Measurements from ENCODE around the gene HSF2BP. TPM values are rescaled to one million over a fixed set of nuclear protein-coding genes. Genes with fewer than 3 reads are reported as not detected.

Gene HSF2BP
- total and polyA plus RNA-seq, 9 donors = 0.58 to 2.9 (median 1.5) TPM

- Histone ChIP-seq H3K27me3 (no peaks in the 10 kb centered on the region), H3K36me3 (no peaks in the 10 kb centered on the region), H3K4me3 (no peak overlapping the region), H3K9me3 (no peaks in the 10 kb centered on the region), H3K27ac (peak overlapping the region in 1 of 2 donors; percentile 87), H3K4me1 (ENCODE audit: insufficient read depth) (no peaks in the 10 kb centered on the region)
- DNase-seq = peak in 2 of 5 donors; percentile 21 to 32
- intact Hi-C loops (cut with DNase I) = loop anchor here in 1 of 4 donors (5.0 kb wide), 1 partner anchor 294 kb away; no protein-coding TSS in a partner anchor
- TF ChIP-seq CTCF (IDR thresholded peaks at IDR 0.05) (no peak), POLR2A (IDR thresholded peaks at IDR 0.05) (no peak), EP300 (IDR thresholded peaks at IDR 0.05) (no peak)
- WGBS, 3 donors = 94 to 95% (median 94%) methylated on average over 48 of the region's 48 CpGs
These were observed 1.1 kb downstream of the HSF2BP start for GRCh38 chr21:43658088-43658741.

- no peak overlapping the region for H3K4me3 ChIP-seq
- no peaks in the 10 kb centered on the region for H3K4me1 ChIP-seq (ENCODE audit: insufficient read depth)
- no peak overlapping the region for H3K27ac ChIP-seq
- TF ChIP-seq CTCF (IDR thresholded peaks at IDR 0.05) (no peak), POLR2A (IDR thresholded peaks at IDR 0.05) (no peak), EP300 (IDR thresholded peaks at IDR 0.05) (no peak)
- DNase-seq = peak; percentile 25 to 48 (median 44)
- WGBS, 3 donors = 86 to 88% (median 88%) methylated on average over 46 of the region's 46 CpGs
- no peaks in the 10 kb centered on the region for H3K27me3 ChIP-seq
- intact Hi-C loops (cut with DNase I) = loop anchor here in 1 of 4 donors (5.0 kb wide), 1 partner anchor 295 kb away; no protein-coding TSS in a partner anchor
- H3K36me3 ChIP-seq = no peaks in the 10 kb centered on the region
- H3K9me3 ChIP-seq = no peaks in the 10 kb centered on the region
These were observed 1.8 kb downstream of the HSF2BP start for GRCh38 chr21:43657355-43658087.

GRCh38 chr21:43654806-43655489, 4.3 kb downstream of the HSF2BP start:
- H3K27me3 ChIP-seq = no peaks in the 10 kb centered on the region
- H3K4me3 ChIP-seq = no peak overlapping the region
- no peak overlapping the region for H3K27ac ChIP-seq
- DNase-seq = no peak
- H3K4me1 ChIP-seq (ENCODE audit: insufficient read depth) = no peaks in the 10 kb centered on the region
- TF ChIP-seq CTCF (IDR thresholded peaks at IDR 0.05) (no peak), POLR2A (IDR thresholded peaks at IDR 0.05) (no peak), EP300 (IDR thresholded peaks at IDR 0.05) (no peak)
- intact Hi-C loops (cut with DNase I) = loop anchor here in 1 of 4 donors (5.0 kb wide), 1 partner anchor 297 kb away; no protein-coding TSS in a partner anchor
- 86 to 91% (median 90%) methylated on average over 7 of the region's 7 CpGs for WGBS, 3 donors
- H3K36me3 ChIP-seq = no peaks in the 10 kb centered on the region
- no peaks in the 10 kb centered on the region for H3K9me3 ChIP-seq

- no peak overlapping the region for H3K27ac ChIP-seq
- intact Hi-C loops (cut with DNase I) = no loop called here
- H3K36me3 ChIP-seq = no peaks in the 10 kb centered on the region
- DNase-seq = no peak
- 93 to 95% (median 94%) methylated on average over 6 of the region's 6 CpGs for WGBS, 3 donors
- no peak overlapping the region for H3K4me3 ChIP-seq
- H3K9me3 ChIP-seq = no peaks in the 10 kb centered on the region
- TF ChIP-seq CTCF (IDR thresholded peaks at IDR 0.05) = no peak
- no peak for TF ChIP-seq POLR2A (IDR thresholded peaks at IDR 0.05)
- no peak for TF ChIP-seq EP300 (IDR thresholded peaks at IDR 0.05)
- H3K4me1 ChIP-seq (ENCODE audit: insufficient read depth) = no peaks in the 10 kb centered on the region
- no peaks in the 10 kb centered on the region for H3K27me3 ChIP-seq
These were observed 5.7 kb downstream of the HSF2BP start for GRCh38 chr21:43653626-43654025.
